GM19239 (cell line): ENCODE measurements around the gene OST4.

Experiments
- DNase-seq: peaks from one replicate; pipeline ENCODE4 v3.0.0; 2011; ENCODE audit warnings: low spot score; ENCODE audit not compliant: insufficient read length
- FAIRE-seq: peaks from 2 replicates; lab custom pipeline; 2011; peaks lifted over from hg19 to GRCh38; lab: Jason Lieb, UNC

The OST4 gene

GRCh38 chr2:27032495-27033252 is 38.8 kb downstream of the OST4 start, which contains the start of gene TMEM214:
TMEM214 (plus strand) TSS chr2:27032965; CDS start chr2:27033016, 51 bp downstream.
- FAIRE-seq (peak; percentile 70), DNase-seq (peak; percentile 98)

- FAIRE-seq (no peak), DNase-seq (no peak)
Measured at GRCh38 chr2:27029051-27029450, 42.4 kb downstream of the OST4 start.

- DNase-seq (no peak), FAIRE-seq (no peak)
Measured at GRCh38 chr2:27027211-27027651, 44.2 kb downstream of the OST4 start.

- DNase-seq = no peak
- FAIRE-seq = no peak
Measured at GRCh38 chr2:27025861-27026851, 45.3 kb downstream of the OST4 start.

GRCh38 chr2:27025281-27025800 is 46.1 kb downstream of the OST4 start:
- DNase-seq (no peak), FAIRE-seq (no peak)

GRCh38 chr2:27024812-27025211 is 46.6 kb downstream of the OST4 start:
- no peak for FAIRE-seq
- no peak for DNase-seq

- DNase-seq (no peak), FAIRE-seq (no peak)
Measured at GRCh38 chr2:27024188-27024587, 47.3 kb downstream of the OST4 start.

GRCh38 chr2:27023740-27024139 is 47.7 kb downstream of the OST4 start:
- FAIRE-seq (no peak), DNase-seq (no peak)

- no peak for FAIRE-seq
- DNase-seq = no peak
Measured at GRCh38 chr2:27021253-27022049, 50.0 kb downstream of the OST4 start.
